DOHH2 (cell line): ENCODE results near the gene EBF3.

Source experiments
- H3F3A ChIP-seq: fragments of 200-600 bp; sonication (generic), shearing (Covaris generic); 2 replicates; pipeline ENCODE4 v1.6.0; 2016; ENCODE audit warnings: antibody characterized with exemption, mild to moderate bottlenecking; ENCODE audit not compliant: control insufficient read depth, insufficient read depth
- H3K27ac ChIP-seq: fragments of 200-600 bp; sonication (generic); 2 replicates; pipeline ENCODE4 v1.5.1; 2014; ENCODE audit warnings: low read depth, mild to moderate bottlenecking, low read length, moderate library complexity
- H3K27me3 ChIP-seq: fragments of 200-600 bp; sonication (generic); 2 replicates; pipeline ENCODE4 v1.6.1; 2014; ENCODE audit warnings: mild to moderate bottlenecking, low read length, mixed read lengths; ENCODE audit not compliant: control insufficient read depth
- H3K36me3 ChIP-seq: fragments of 200-600 bp; sonication (generic); 2 replicates; pipeline ENCODE4 v1.6.1; 2014; ENCODE audit warnings: mild to moderate bottlenecking, low read length, moderate library complexity, mixed read lengths; ENCODE audit not compliant: control insufficient read depth
- H3K4me1 ChIP-seq: fragments of 200-600 bp; sonication (generic); 2 replicates; pipeline ENCODE4 v1.6.1; 2014; ENCODE audit warnings: mild to moderate bottlenecking, low read length, mixed read lengths; ENCODE audit not compliant: control insufficient read depth
- H3K4me2 ChIP-seq: fragments of 200-600 bp; sonication (generic); 2 replicates; pipeline ENCODE4 v1.6.0; 2014; ENCODE audit warnings: mild to moderate bottlenecking, low read length, moderate library complexity
- H3K4me3 ChIP-seq: fragments of 200-600 bp; sonication (generic); 2 replicates; pipeline ENCODE4 v1.5.1; 2014; ENCODE audit warnings: mild to moderate bottlenecking, low read length, mixed read lengths
- H3K79me2 ChIP-seq: fragments of 200-600 bp; sonication (generic); 2 replicates; pipeline ENCODE4 v1.6.1; 2014; ENCODE audit warnings: mild to moderate bottlenecking, low read length, mixed read lengths; ENCODE audit not compliant: control insufficient read depth
- H3K9me2 ChIP-seq: fragments of 200-600 bp; sonication (generic); replicated peaks from 2 replicates; pipeline ENCODE4 v1.6.1; 2014; ENCODE audit warnings: mild to moderate bottlenecking, low read length, mixed read lengths; ENCODE audit not compliant: control insufficient read depth
- H3K9me3 ChIP-seq: fragments of 200-600 bp; sonication (generic); 2 replicates; pipeline ENCODE4 v1.6.1; 2014; ENCODE audit warnings: antibody characterized with exemption, low read length, mixed read lengths; ENCODE audit not compliant: control insufficient read depth, insufficient read depth
- H4K20me1 ChIP-seq: fragments of 200-600 bp; sonication (generic); 2 replicates; pipeline ENCODE4 v1.6.0; 2014; ENCODE audit warnings: low read depth, mild to moderate bottlenecking, antibody characterized with exemption, low read length, moderate library complexity; ENCODE audit not compliant: control insufficient read depth, insufficient read depth
- EZH2phosphoT487 ChIP-seq: fragments of 200-600 bp; sonication (generic); IDR thresholded peaks from 2 replicates; pipeline ENCODE4 v1.6.1; 2017; ENCODE audit warnings: borderline replicate concordance, mild to moderate bottlenecking, antibody characterized with exemption, low read length, moderate library complexity, mixed read lengths
- TF ChIP-seq, protein P1 (sequence below): fragments of 200-600 bp; sonication (generic); IDR thresholded peaks from one replicate; pipeline ENCODE4 v1.5.1; 2014; ENCODE audit warnings: antibody characterized with exemption, mild to moderate bottlenecking, low read depth, low read length; ENCODE audit not compliant: poor library complexity, severe bottlenecking

Gene EBF3

DNA sequence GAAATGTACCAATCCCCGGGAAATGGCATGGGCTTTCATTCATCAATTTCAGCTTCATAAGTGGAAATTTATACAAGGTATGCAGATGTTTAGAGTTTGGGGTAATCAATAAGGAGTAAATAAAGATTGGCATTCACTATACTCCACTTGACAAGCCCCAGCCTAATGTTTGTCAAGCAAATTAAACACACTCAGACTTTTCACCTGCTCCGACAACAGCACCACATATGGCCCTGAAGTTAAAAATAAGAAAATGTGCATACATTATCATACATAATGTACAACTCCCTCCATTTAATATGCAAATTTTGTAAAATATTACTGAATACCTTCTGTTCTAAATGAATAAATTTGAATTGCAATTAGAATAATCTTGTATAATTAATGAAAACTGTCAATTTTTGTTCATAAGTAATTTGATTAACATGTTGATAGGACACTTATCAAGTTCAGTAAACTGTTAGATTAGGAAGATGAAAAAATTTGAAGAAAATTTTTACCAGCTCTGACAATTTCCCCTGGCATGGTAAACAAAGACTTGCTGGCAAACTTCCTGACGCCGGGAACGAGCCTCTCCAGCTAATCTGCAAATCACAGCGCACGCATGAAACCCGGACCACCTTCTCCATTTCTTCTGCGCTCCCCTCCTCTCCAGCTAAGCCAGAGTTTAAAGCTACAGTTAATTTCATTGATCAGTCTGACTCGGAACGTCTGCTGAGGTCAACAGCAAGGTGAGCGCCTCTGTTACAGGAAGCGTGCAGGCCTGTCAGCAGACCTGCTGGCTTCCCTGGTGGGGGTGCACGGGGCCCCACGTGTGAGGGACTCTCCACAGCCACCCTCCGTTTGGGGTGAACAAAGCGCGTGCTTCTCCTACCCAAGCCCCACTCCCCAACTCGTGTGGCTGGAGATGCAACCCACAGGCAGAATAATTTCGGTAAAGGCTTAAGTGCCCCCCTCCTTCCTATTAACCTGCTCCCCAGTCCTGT, 70.7 kb downstream of the EBF3 start:
- peaks cover 3% of the 10 kb centered on the region; the same call in 1 of the 2 replicates for H3K27me3 ChIP-seq
- H4K20me1 ChIP-seq: no peaks in the 10 kb centered on the region; the same call in 1 of the 2 replicates
- H3K4me1 ChIP-seq: no peaks in the 10 kb centered on the region
- no peak overlapping the region for H3K4me3 ChIP-seq
- no peaks in the 10 kb centered on the region for H3K9me2 ChIP-seq
- no peak overlapping the region for H3K27ac ChIP-seq
- no peak for TF ChIP-seq EZH2phosphoT487
- TF ChIP-seq, protein P1, sequence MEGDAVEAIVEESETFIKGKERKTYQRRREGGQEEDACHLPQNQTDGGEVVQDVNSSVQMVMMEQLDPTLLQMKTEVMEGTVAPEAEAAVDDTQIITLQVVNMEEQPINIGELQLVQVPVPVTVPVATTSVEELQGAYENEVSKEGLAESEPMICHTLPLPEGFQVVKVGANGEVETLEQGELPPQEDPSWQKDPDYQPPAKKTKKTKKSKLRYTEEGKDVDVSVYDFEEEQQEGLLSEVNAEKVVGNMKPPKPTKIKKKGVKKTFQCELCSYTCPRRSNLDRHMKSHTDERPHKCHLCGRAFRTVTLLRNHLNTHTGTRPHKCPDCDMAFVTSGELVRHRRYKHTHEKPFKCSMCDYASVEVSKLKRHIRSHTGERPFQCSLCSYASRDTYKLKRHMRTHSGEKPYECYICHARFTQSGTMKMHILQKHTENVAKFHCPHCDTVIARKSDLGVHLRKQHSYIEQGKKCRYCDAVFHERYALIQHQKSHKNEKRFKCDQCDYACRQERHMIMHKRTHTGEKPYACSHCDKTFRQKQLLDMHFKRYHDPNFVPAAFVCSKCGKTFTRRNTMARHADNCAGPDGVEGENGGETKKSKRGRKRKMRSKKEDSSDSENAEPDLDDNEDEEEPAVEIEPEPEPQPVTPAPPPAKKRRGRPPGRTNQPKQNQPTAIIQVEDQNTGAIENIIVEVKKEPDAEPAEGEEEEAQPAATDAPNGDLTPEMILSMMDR: no peak
- no peaks in the 10 kb centered on the region for H3K9me3 ChIP-seq
- H3K36me3 ChIP-seq: no peaks in the 10 kb centered on the region
- H3F3A ChIP-seq: no peaks in the 10 kb centered on the region
- no peak overlapping the region for H3K4me2 ChIP-seq
- H3K79me2 ChIP-seq: no peaks in the 10 kb centered on the region

DNA sequence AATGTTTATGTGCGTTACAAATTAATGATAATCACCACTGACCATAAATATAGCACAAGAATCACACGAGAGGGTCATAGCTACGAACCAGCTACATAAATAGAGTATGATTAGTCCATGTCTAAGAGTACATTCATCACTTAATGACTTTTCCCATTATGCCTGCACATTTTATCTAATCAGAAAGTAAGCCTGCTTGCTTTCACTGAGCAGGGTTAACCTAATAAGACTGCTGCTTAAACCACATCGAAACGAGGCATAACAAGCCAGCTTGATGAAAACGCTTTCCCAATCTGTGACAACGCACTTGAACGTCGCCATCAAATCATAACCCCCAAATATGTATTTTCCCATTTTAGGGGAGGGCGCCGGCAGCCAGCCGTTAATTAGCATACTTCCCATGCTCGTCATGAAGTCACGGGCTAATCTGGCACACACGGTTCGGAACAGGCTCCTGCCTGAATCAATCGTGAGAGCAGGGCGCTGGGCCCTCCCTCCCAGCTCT, 71.5 kb downstream of the EBF3 start:
- H3K27me3 ChIP-seq: peaks cover 3% of the 10 kb centered on the region; the same call in 1 of the 2 replicates

DNA sequence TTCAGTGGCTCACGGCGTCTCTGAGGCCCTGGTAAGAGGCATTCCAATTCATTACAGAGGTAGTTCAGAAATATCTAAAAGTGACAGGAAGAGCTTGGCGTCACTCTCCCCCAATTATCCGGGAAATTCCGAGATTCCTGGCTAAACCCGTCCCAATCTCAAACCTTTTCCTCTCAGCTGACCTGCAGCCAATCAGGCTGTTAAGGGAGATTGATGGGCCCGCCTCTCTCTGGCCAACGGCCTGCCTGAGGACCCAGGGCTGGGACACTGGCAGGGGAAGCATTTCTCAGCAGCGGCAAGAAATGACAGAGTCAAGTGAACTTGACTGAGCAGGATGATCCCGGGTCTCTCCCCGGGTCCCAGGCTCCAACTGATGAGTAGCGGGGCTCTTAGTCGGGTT, 72.3 kb downstream of the EBF3 start:
- no peaks in the 10 kb centered on the region for H3K4me1 ChIP-seq
- TF ChIP-seq EZH2phosphoT487: no peak
- TF ChIP-seq, protein P1: no peak

More for the DNA sequence above, 71.5 kb downstream of the EBF3 start:
- Histone ChIP-seq H3K9me2 (no peaks in the 10 kb centered on the region), H3K9me3 (no peaks in the 10 kb centered on the region), H3F3A (no peaks in the 10 kb centered on the region), H3K4me1 (no peaks in the 10 kb centered on the region), H3K4me2 (no peak overlapping the region), H4K20me1 (no peaks in the 10 kb centered on the region; the same call in 1 of the 2 replicates), H3K27ac (no peak overlapping the region), H3K36me3 (no peaks in the 10 kb centered on the region), H3K4me3 (no peak overlapping the region), H3K79me2 (no peaks in the 10 kb centered on the region)
- TF ChIP-seq EZH2phosphoT487: no peak
- TF ChIP-seq, protein P1: no peak

More for the DNA sequence above, 72.3 kb downstream of the EBF3 start:
- Histone ChIP-seq H3K9me3 (no peaks in the 10 kb centered on the region), H3F3A (no peaks in the 10 kb centered on the region), H3K4me2 (no peak overlapping the region), H3K79me2 (no peaks in the 10 kb centered on the region), H3K9me2 (no peaks in the 10 kb centered on the region), H3K27ac (no peak overlapping the region), H3K4me3 (no peak overlapping the region), H3K27me3 (peaks cover 3% of the 10 kb centered on the region; the same call in 1 of the 2 replicates), H3K36me3 (no peaks in the 10 kb centered on the region), H4K20me1 (no peaks in the 10 kb centered on the region; the same call in 1 of the 2 replicates)
